Right lobe of liver (tissue), 6 donors: ENCODE results near the gene NLRP6. TPM values are rescaled to one million over a fixed set of nuclear protein-coding genes. Genes with fewer than 3 reads are reported as not detected.
"Not testable (repeated sequence)": the region's sequence is repeated elsewhere in the genome, so short reads cannot be mapped to it uniquely, and the experiment has no call there.

Experiments
- ATAC-seq, 4 donors: fragments of 200-7000 bp; cut with Tn5 transposase; one replicate each; pipeline ENCODE4 v1.9.1; 2020; ENCODE audit warnings: mild to moderate bottlenecking in 4 of 4, moderate library complexity in 4 of 4
- DNase-seq, 3 donors: peaks; one replicate each; pipeline ENCODE4 v3.0.0-alpha.2; 2020
- H3K27ac ChIP-seq, 3 donors: fragments of 200-600 bp; one replicate each; pipeline ENCODE4 v1.8.0; 2022
- H3K27me3 ChIP-seq, 2 donors: fragments of 200-600 bp; one replicate each; pipeline ENCODE4 v1.8.0; 2022
- H3K36me3 ChIP-seq, 4 donors: fragments of 200-600 bp; sonication (generic) in 1 of 4; one replicate each; pipeline versions ENCODE4 v1.5.1 to v1.8.0; 2017 to 2022; ENCODE audit warnings: control low read depth in 1 of 4
- H3K4me1 ChIP-seq, 4 donors: fragments of 200-600 bp; sonication (generic) in 1 of 4; one replicate each; pipeline versions ENCODE4 v1.5.1 to v1.8.0; 2017 to 2022; ENCODE audit warnings: control low read depth in 1 of 4
- H3K4me3 ChIP-seq, 3 donors: fragments of 200-600 bp; one replicate each; pipeline ENCODE4 v1.8.0; 2022
- H3K9me3 ChIP-seq, 4 donors: fragments of 200-600 bp; sonication (generic) in 1 of 4; one replicate each; pipeline versions ENCODE4 v1.5.1 to v1.8.0; 2017 to 2022; ENCODE audit warnings: control low read depth in 1 of 4
- CTCF ChIP-seq, 4 donors: fragments of 200-600 bp in 3 of 4; fragments of 450-650 bp in 1 of 4; IDR thresholded peaks; one replicate each; pipeline versions ENCODE4 v1.5.1 to v1.8.0; 2016 to 2022; ENCODE audit warnings: antibody characterized with exemption in 4 of 4, mild to moderate bottlenecking in 2 of 4
- POLR2A ChIP-seq: fragments of 450-650 bp; IDR thresholded peaks from one replicate; pipeline ENCODE4 v1.6.1; 2017; ENCODE audit warnings: antibody characterized with exemption, mild to moderate bottlenecking
- WGBS: methylation state at CpG from one replicate; pipeline ENCODE4 v1.1.6; 2018; ENCODE audit warnings: low coverage, low lambda C conversion rate; ENCODE audit not compliant: insufficient coverage; ENCODE audit errors: missing lambda C conversion rate; 5-methylcytosine and 5-hydroxymethylcytosine counted together
- intact Hi-C, 2 donors: fragments of 100-400 bp; cut with DNase I; formaldehyde crosslinking; loops; one replicate each; pipeline versions ENCODE4 v1.11.2 to v1.14.1; 2022
- total RNA-seq, 6 experiments: library from RNA; depleted of rRNA in 2 of 6; stranded (reverse); fragments of >200 nt in 2 of 6; fragmentation: NEBNext Ultra II Directional in 3 of 6; extraction: Animal tissue kit (Norgen Biotek cat#: 25700) in 3 of 6; gene quantifications; one replicate each; pipeline versions ENCODE4 v1.1.0 to v1.2.4, GENCODE V29; 2016 to 2023
- donor health status: DM: no; HTN: yes; CAD: no.
- donor health status: DM: no; HTN: no; CAD: no.
- donor health status: DM: no; HTN: no; CAD: no.
- donor health status: DM: no; HTN: yes; CAD: no.
- donor health status: DM: no; HTN: yes; CAD: no.

Gene NLRP6
- total RNA-seq, 6 experiments from 2014 or later: 0.22 to 6.2 (median 1.6) TPM

GRCh38 chr11:316031-316701 is 38.0 kb downstream of the NLRP6 start:
- intact Hi-C loops: no loop called here
- Histone ChIP-seq H3K36me3 (no peaks in the 10 kb centered on the region), H3K9me3 (no peaks in the 10 kb centered on the region), H3K27ac (peak overlapping the region; percentile 85 to 97 (median 90)), H3K4me1 (peaks cover 0 to 36% (median 4%) of the 10 kb centered on the region in 4 donors), H3K27me3 (no peaks in the 10 kb centered on the region), H3K4me3 (peak overlapping the region; percentile 42 to 55 (median 52))
- WGBS: 23% methylated on average over 26 of the region's 64 CpGs
- ATAC-seq (peak; percentile 0 to 8 (median 4)), DNase-seq (peak; percentile 73 to 77 (median 77))
- TF ChIP-seq CTCF (IDR thresholded peaks at IDR 0.05) (no peak), POLR2A (peak; percentile 84)

- H3K9me3 ChIP-seq: no peaks in the 10 kb centered on the region
- H3K27me3 ChIP-seq: no peaks in the 10 kb centered on the region
- H3K4me3 ChIP-seq: peak overlapping the region in 1 of 3 donors; percentile 42
- no peak for DNase-seq
- H3K27ac ChIP-seq: peak overlapping the region; percentile 85 to 97 (median 90)
- ATAC-seq: no peak
- intact Hi-C loops: no loop called here
- H3K36me3 ChIP-seq: no peaks in the 10 kb centered on the region
- 42% methylated on average over 7 of the region's 7 CpGs for WGBS
- H3K4me1 ChIP-seq: peaks cover 0 to 36% (median 4%) of the 10 kb centered on the region in 4 donors
- TF ChIP-seq CTCF (IDR thresholded peaks at IDR 0.05) (no peak), POLR2A (no peak)
These were observed 38.7 kb downstream of the NLRP6 start for GRCh38 chr11:316891-317301.

GRCh38 chr11:317668-318404 is 39.6 kb downstream of the NLRP6 start:
- peak; percentile 42 for TF ChIP-seq POLR2A
- Histone ChIP-seq H3K4me1 (peaks cover 0 to 36% (median 0%) of the 10 kb centered on the region in 4 donors), H3K27ac (peak overlapping the region; percentile 19 to 85 (median 59))
- WGBS: 42% methylated on average over 4 of the region's 30 CpGs
- ATAC-seq, H3K36me3 ChIP-seq, H3K4me3 ChIP-seq, DNase-seq, intact Hi-C loops, H3K9me3 ChIP-seq, H3K27me3 ChIP-seq: not testable (repeated sequence)

- WGBS: no CpG with 5 or more reads among the region's 79 CpGs
- intact Hi-C loops, DNase-seq, H3K9me3 ChIP-seq, H3K27me3 ChIP-seq, H3K36me3 ChIP-seq: not testable (repeated sequence)
- ATAC-seq: peak; percentile 38 to 64 (median 50)
- peak overlapping the region; percentile 61 to 83 (median 80) for H3K4me3 ChIP-seq
- peaks cover 0 to 30% (median 0%) of the 10 kb centered on the region in 4 donors for H3K4me1 ChIP-seq
- peak overlapping the region; percentile 99 to 100 (median 99) for H3K27ac ChIP-seq
These were observed 40.4 kb downstream of the NLRP6 start for GRCh38 chr11:318405-319120.

- peak; percentile 49 for TF ChIP-seq POLR2A
- H3K27me3 ChIP-seq, intact Hi-C loops, H3K36me3 ChIP-seq, H3K9me3 ChIP-seq: not testable (repeated sequence)
- ATAC-seq: peak; percentile 20 to 45 (median 32)
- DNase-seq: peak in 1 of 3 donors; percentile 69
- Histone ChIP-seq H3K4me3 (peak overlapping the region; percentile 61 to 83 (median 80)), H3K4me1 (peaks cover 0 to 25% (median 0%) of the 10 kb centered on the region in 4 donors), H3K27ac (peak overlapping the region; percentile 99 to 100 (median 99))
- WGBS: 19% methylated on average over 6 of the region's 29 CpGs
These were observed 41.1 kb downstream of the NLRP6 start for GRCh38 chr11:319121-319887.

GRCh38 chr11:319888-320273 is 41.7 kb downstream of the NLRP6 start:
- DNase-seq: not testable (repeated sequence)

More at GRCh38 chr11:319888-320273, 41.7 kb downstream of the NLRP6 start:
- H3K36me3 ChIP-seq, intact Hi-C loops, H3K9me3 ChIP-seq, H3K27me3 ChIP-seq: not testable (repeated sequence)
- peak; percentile 2 to 5 (median 4) for ATAC-seq
- H3K4me3 ChIP-seq: peak overlapping the region; percentile 75 to 83 (median 80)
- peak overlapping the region; percentile 99 to 100 (median 99) for H3K27ac ChIP-seq
- H3K4me1 ChIP-seq: peaks cover 0 to 19% (median 0%) of the 10 kb centered on the region in 4 donors
- WGBS: 0% methylated on average over 3 of the region's 10 CpGs
